KMS-11 (cell line): ENCODE data around the gene RALGDS.
"Not testable (repeated sequence)": the region's sequence is repeated elsewhere in the genome, so short reads cannot be mapped to it uniquely, and the experiment has no call there.

Experiments
- H2AFZ ChIP-seq: fragments of 200-600 bp; sonication (generic); 2 replicates; pipeline ENCODE4 v1.6.1; 2016; ENCODE audit warnings: antibody characterized with exemption, mixed run types, low read depth
- H3K27ac ChIP-seq: fragments of 200-600 bp; sonication (generic); 2 replicates; pipeline ENCODE4 v1.6.1; 2016; ENCODE audit warnings: mild to moderate bottlenecking, mixed run types
- H3K27me3 ChIP-seq: fragments of 200-600 bp; sonication (generic); 2 replicates; pipeline ENCODE4 v1.6.1; 2017; ENCODE audit warnings: mild to moderate bottlenecking, low read depth, mixed run types, moderate library complexity; ENCODE audit not compliant: insufficient read depth
- H3K36me3 ChIP-seq: fragments of 200-600 bp; sonication (generic); 2 replicates; pipeline ENCODE4 v1.6.1; 2017; ENCODE audit warnings: mild to moderate bottlenecking, mixed run types; ENCODE audit not compliant: insufficient read depth
- H3K4me1 ChIP-seq: fragments of 200-600 bp; sonication (generic); 2 replicates; pipeline ENCODE4 v1.6.1; 2016; ENCODE audit warnings: mild to moderate bottlenecking, low read depth, mixed run types; ENCODE audit not compliant: poor library complexity, severe bottlenecking
- H3K4me2 ChIP-seq: fragments of 200-600 bp; sonication (generic); 2 replicates; pipeline ENCODE4 v1.7.0; 2016; ENCODE audit warnings: mild to moderate bottlenecking, mixed run types
- H3K4me3 ChIP-seq: fragments of 200-600 bp; sonication (generic); IDR thresholded peaks from 2 replicates; pipeline ENCODE4 v1.6.1; 2017; ENCODE audit warnings: low read depth, low read length, mixed read lengths; ENCODE audit not compliant: insufficient read depth
- H3K79me2 ChIP-seq: fragments of 200-600 bp; sonication (generic); 2 replicates; pipeline ENCODE4 v1.6.1; 2016; ENCODE audit warnings: low read depth, mixed run types; ENCODE audit not compliant: insufficient read depth
- H3K9ac ChIP-seq: fragments of 200-600 bp; sonication (generic); 2 replicates; pipeline ENCODE4 v1.6.1; 2016; ENCODE audit warnings: mild to moderate bottlenecking, mixed run types
- H4K20me1 ChIP-seq: fragments of 200-600 bp; sonication (generic); 2 replicates; pipeline ENCODE4 v1.6.1; 2016; ENCODE audit warnings: mild to moderate bottlenecking, mixed run types; ENCODE audit not compliant: insufficient read depth
- TF ChIP-seq, protein P1 (sequence below): fragments of 200-600 bp; sonication (generic); conservative IDR thresholded peaks from 2 replicates; pipeline ENCODE4 v1.6.1; 2017; ENCODE audit warnings: low read depth, mild to moderate bottlenecking, antibody characterized with exemption, low read length, moderate library complexity, mixed read lengths

The RALGDS gene

DNA sequence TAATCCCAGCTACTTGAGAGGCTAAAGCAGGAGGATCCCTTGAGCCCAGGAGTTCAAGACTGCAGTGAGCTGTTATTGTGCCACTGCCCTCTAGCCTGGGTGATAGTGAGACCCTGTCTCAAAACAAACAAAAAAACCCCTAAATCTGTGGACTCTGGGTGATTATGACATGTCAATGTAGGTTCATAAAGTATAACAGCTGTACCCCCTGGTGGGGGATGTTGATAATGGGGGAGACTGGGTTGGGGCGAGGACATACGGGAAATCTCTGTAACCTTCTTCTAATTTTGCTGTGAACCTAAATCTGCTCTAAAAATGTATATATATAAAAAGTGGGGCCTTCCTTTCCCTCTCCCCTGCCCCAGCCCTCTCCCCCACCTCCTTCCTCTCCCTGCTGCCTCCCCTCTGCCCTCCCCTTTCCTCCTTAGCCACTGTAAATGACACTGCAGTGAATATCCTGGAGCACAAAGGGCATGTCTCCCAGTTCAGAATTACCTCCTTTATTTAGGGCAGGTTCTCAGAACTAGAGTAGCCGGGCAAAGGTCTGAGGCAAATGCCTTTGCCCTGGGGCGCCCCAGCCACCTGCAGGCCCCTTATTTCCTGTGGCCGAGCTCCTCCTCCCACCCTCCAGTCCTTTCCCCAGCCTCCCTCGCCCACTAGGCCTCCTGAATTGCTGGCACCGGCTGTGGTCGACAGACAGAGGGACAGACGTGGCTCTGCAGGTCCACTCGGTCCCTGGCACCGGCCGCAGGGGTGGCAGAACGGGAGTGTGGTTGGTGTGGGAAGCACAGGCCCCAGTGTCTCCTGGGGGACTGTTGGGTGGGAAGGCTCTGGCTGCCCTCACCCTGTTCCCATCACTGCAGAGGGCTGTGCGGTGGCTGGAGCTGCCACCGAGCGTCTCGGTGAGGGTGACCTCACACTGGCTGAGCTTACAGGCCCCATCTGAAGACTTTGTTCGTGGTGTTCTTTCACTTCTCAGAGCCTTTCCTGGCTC is 40.0 kb downstream of the RALGDS start:
- not testable (repeated sequence) for H4K20me1 ChIP-seq, H3K4me1 ChIP-seq, H3K4me2 ChIP-seq, H3K4me3 ChIP-seq, H3K36me3 ChIP-seq, H2AFZ ChIP-seq, H3K27ac ChIP-seq, H3K79me2 ChIP-seq, H3K9ac ChIP-seq
- H3K27me3 ChIP-seq: peaks cover 13% of the 10 kb centered on the region

DNA sequence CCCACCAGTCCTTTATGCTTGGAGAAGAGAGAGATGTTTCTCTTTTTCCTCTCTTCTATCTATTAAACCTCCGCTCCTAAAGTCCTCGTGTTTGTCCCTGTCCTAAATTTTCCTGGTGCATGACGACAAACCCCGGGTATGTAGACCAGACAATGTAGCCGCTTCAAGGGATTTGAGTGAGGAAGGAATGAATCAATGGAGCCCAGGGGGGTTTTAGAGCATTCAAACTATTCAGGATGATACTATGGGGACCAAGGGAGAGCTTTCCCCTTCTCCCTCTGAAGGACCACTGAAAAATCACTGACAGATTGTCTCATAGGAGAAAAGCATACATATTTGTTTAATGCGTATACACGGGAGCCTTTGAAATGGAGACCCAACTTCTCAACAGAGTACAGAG is 40.9 kb downstream of the RALGDS start:
- H2AFZ ChIP-seq: no peak overlapping the region
- H3K4me2 ChIP-seq: no peak overlapping the region
- no peak overlapping the region for H3K9ac ChIP-seq
- TF ChIP-seq, protein P1, sequence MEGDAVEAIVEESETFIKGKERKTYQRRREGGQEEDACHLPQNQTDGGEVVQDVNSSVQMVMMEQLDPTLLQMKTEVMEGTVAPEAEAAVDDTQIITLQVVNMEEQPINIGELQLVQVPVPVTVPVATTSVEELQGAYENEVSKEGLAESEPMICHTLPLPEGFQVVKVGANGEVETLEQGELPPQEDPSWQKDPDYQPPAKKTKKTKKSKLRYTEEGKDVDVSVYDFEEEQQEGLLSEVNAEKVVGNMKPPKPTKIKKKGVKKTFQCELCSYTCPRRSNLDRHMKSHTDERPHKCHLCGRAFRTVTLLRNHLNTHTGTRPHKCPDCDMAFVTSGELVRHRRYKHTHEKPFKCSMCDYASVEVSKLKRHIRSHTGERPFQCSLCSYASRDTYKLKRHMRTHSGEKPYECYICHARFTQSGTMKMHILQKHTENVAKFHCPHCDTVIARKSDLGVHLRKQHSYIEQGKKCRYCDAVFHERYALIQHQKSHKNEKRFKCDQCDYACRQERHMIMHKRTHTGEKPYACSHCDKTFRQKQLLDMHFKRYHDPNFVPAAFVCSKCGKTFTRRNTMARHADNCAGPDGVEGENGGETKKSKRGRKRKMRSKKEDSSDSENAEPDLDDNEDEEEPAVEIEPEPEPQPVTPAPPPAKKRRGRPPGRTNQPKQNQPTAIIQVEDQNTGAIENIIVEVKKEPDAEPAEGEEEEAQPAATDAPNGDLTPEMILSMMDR: no peak
- H3K79me2 ChIP-seq: no peaks in the 10 kb centered on the region
- H3K27ac ChIP-seq: no peak overlapping the region
- H3K4me1 ChIP-seq: no peaks in the 10 kb centered on the region
- peaks cover 13% of the 10 kb centered on the region for H3K27me3 ChIP-seq
- H4K20me1 ChIP-seq: no peaks in the 10 kb centered on the region
- H3K4me3 ChIP-seq: no peak overlapping the region
- no peaks in the 10 kb centered on the region for H3K36me3 ChIP-seq

- Histone ChIP-seq H3K4me2 (no peak overlapping the region), H3K36me3 (no peaks in the 10 kb centered on the region), H3K4me3 (no peak overlapping the region), H3K27ac (no peak overlapping the region), H2AFZ (no peak overlapping the region), H3K27me3 (peaks cover 13% of the 10 kb centered on the region), H3K9ac (no peak overlapping the region), H3K79me2 (no peaks in the 10 kb centered on the region), H3K4me1 (no peaks in the 10 kb centered on the region), H4K20me1 (no peaks in the 10 kb centered on the region)
- TF ChIP-seq, protein P1: no peak
Observed at GRCh38 chr9:133078486-133078885, 42.6 kb downstream of the RALGDS start.

DNA sequence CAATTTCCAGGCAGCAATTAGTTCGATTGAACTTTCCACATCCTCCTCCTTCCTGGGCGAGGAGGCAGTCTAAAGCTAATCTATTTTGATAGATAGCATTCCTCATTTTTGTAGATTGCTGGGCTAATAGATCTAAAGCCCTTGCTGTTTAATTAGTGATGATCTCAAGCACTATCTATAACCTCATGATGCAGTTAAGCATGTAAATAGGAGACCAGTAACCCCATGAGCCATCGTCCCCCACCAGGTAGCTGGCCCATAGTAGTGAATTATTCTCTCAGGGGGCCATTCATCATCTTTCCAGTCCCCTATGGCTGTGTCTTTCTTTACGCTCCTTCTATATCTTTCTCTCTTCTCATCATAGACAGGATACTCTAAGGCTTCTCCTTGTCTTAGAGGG is 44.3 kb downstream of the RALGDS start:
- Histone ChIP-seq H3K27me3 (peaks cover 13% of the 10 kb centered on the region), H3K4me1 (no peaks in the 10 kb centered on the region), H3K36me3 (no peaks in the 10 kb centered on the region), H3K79me2 (no peaks in the 10 kb centered on the region), H3K4me3 (no peak overlapping the region), H3K27ac (no peak overlapping the region), H3K4me2 (no peak overlapping the region), H3K9ac (no peak overlapping the region), H2AFZ (no peak overlapping the region), H4K20me1 (no peaks in the 10 kb centered on the region)
- TF ChIP-seq, protein P1: no peak
